ENCODE results near the gene SH2D2A.

The SH2D2A gene

DNA sequence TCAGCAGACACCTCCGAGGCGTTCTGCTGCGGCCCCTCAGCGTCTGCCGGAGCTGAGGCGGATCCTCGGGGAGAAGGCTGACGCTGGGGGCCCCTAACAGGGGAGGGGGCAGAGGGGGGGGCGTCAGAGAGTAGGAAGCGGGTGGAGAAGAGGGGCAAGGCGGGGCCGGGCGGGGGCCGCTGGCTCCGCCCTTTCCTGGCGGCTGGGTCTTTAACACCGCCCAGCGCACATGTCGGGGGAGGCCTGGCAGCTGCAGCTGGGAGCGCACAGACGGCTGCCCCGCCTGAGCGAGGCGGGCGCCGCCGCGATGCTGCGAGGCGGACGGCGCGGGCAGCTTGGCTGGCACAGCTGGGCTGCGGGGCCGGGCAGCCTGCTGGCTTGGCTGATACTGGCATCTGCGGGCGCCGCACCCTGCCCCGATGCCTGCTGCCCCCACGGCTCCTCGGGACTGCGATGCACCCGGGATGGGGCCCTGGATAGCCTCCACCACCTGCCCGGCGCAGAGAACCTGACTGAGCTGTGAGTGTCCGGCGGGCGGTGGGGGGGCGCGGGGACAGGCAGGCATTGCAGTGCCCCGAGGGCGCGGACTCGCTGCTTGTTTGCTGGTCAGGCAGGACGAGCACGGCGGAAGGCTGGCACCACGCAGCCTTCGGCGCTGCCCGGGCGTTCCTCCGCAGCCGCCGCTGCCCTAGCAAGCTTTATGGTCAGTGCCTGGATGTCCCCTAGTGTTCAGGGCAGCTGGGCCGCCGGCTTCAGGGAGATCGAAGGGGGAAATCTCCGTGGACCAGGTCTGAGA is 44.2 kb upstream of the SH2D2A start, which contains the start of gene NTRK1:
NTRK1 (plus strand) TSS at position 238 of the 796 bp plus-strand sequence; CDS start at position 308, 70 bp downstream.
- no peak within 1 kb of the TSS for H3K27ac ChIP-seq
- TF ChIP-seq ZFX (IDR thresholded peaks at IDR 0.05) = no peak
- TF ChIP-seq, protein P1, sequence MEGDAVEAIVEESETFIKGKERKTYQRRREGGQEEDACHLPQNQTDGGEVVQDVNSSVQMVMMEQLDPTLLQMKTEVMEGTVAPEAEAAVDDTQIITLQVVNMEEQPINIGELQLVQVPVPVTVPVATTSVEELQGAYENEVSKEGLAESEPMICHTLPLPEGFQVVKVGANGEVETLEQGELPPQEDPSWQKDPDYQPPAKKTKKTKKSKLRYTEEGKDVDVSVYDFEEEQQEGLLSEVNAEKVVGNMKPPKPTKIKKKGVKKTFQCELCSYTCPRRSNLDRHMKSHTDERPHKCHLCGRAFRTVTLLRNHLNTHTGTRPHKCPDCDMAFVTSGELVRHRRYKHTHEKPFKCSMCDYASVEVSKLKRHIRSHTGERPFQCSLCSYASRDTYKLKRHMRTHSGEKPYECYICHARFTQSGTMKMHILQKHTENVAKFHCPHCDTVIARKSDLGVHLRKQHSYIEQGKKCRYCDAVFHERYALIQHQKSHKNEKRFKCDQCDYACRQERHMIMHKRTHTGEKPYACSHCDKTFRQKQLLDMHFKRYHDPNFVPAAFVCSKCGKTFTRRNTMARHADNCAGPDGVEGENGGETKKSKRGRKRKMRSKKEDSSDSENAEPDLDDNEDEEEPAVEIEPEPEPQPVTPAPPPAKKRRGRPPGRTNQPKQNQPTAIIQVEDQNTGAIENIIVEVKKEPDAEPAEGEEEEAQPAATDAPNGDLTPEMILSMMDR (conservative IDR thresholded peaks at IDR 0.05) = no peak

DNA sequence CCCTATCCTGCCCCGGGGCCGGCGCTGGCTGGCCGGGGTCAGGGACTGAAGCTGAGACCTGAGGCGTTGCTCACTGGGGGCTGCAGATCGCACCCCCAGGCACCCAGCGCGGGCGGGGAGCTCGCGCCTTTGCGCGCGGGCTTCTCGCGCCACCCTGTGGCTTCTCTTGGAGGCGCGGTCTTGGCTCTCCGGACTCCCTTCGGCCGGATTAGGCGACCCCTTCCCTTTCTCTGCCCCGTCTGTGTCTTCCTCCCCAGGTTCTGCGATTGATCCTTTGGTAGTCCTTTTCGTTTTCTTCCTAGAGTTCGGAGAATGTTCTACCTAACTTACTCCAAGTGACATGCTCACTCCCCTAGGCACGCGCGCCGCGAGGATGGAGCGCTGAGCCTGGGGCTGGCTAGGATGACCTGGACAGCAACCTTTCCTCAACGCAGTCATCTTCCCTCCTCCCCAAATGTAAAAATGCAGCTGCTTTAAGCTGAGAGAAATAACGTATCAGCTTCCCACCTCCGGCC is 43.5 kb upstream of the SH2D2A start:
- TF ChIP-seq, protein P1 (conservative IDR thresholded peaks at IDR 0.05) = peak; percentile 92
- no peak for TF ChIP-seq ZFX (IDR thresholded peaks at IDR 0.05)
- H3K27ac ChIP-seq = no peak overlapping the region

GRCh38 chr1:156859523-156860112 is 43.0 kb upstream of the SH2D2A start:
- H3K27ac ChIP-seq = no peak overlapping the region
- TF ChIP-seq, protein P1 (conservative IDR thresholded peaks at IDR 0.05) = no peak
- TF ChIP-seq ZFX (IDR thresholded peaks at IDR 0.05) = no peak

DNA sequence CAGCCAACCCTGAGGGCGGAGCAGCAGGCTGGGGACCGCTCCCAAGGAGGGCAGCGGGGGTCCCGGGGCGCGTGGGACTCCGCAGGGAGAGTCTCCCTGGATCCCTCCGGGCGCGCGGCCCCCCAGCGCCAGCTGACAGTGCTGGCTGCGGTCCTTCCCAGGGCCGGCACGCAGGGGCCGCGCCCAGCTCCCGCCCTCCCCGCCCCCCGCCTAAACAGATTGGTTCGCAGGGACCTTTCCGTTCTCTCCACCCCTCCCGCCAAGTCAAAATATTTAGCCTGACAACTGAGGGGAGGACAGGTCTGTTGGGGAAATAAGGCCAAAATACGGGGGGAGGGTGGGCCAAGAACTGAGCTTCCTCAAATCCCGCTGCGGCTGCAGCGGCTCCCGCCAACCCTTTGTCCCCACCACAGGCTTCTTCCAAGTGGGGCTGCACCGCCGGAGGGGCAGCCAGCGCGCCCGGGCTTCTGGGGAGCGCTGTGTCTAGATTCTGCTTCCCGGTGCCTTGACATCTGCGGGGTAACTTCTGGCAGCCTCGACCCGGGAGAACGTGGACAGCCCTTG is 42.4 kb upstream of the SH2D2A start, which contains the start of gene INSRR:
INSRR (minus strand) TSS at position 159 of the 564 bp plus-strand sequence. CDS start 496 bp downstream, outside the sequence.
- TF ChIP-seq, protein P1 (conservative IDR thresholded peaks at IDR 0.05) = no peak
- TF ChIP-seq ZFX (IDR thresholded peaks at IDR 0.05) = no peak
- no peak within 1 kb of the TSS for H3K27ac ChIP-seq

GRCh38 chr1:156858555-156858956 is 41.9 kb upstream of the SH2D2A start:
- TF ChIP-seq, protein P1 (conservative IDR thresholded peaks at IDR 0.05) = no peak
- no peak for TF ChIP-seq ZFX (IDR thresholded peaks at IDR 0.05)

DNA sequence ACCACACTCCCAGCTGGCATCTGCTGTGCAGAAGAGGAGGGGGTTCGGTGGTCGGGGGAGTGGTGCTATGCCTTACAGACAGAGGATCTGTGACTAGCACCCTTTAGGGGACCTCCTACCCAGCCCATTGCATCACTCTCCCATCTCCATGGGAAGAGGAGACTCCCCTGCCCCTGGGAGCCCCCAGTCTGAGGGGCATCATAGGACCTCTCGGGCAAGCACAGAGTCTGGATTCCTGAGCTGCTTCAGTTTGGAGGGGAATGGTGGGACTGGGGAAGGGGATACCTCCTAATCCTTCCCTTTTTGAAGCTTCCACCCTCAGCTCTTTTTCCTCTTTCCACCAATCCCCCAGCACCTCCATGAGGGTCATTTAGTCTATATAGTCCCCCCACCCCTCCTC is 40.9 kb upstream of the SH2D2A start:
- no peak for TF ChIP-seq ZFX (IDR thresholded peaks at IDR 0.05)
- TF ChIP-seq, protein P1 (conservative IDR thresholded peaks at IDR 0.05) = no peak

More at GRCh38 chr1:156858555-156858956, 41.9 kb upstream of the SH2D2A start:
- H3K27ac ChIP-seq = no peak overlapping the region

More for the DNA sequence above, 40.9 kb upstream of the SH2D2A start:
- no peak overlapping the region for H3K27ac ChIP-seq
